ENCODE results near the gene KCNC4.

KCNC4 gene

DNA sequence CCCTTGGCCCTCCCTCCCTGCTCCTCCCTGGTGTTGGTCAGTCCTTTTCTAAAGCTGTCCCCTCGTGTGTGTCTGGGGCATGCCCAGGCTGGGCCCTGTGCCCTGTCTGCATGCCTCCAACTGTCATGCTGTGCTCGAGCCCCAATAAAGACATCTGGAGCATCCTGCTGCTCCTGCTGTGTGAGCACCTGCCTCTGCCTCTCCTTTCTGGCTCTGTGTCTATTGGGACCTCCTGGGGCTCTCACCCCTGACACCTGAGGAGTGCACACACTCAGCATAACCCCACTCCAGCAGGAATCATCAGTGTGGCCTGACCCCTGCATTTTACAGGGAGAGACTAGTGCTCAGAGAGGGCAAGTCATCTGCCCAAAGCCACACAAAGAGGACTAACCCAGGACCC is 23.7 kb downstream of the KCNC4 start:
- no peak for ATAC-seq (replicated peaks; ENCODE audit: extremely low read depth, poor library complexity, severe bottlenecking)
- Mint-ChIP-seq H3K27me3 (no peaks in the 10 kb centered on the region), H3K36me3 (ENCODE audit: insufficient read depth) (peaks cover 5% of the 10 kb centered on the region), H3K27ac (ENCODE audit: low read depth) (peak overlapping the region; percentile 30), H3K4me1 (no peaks in the 10 kb centered on the region), H3K4me3 (no peak overlapping the region), H3K9me3 (no peaks in the 10 kb centered on the region)
- DNase-seq (ENCODE audit: low spot score in 2 of 2) = no peak

DNA sequence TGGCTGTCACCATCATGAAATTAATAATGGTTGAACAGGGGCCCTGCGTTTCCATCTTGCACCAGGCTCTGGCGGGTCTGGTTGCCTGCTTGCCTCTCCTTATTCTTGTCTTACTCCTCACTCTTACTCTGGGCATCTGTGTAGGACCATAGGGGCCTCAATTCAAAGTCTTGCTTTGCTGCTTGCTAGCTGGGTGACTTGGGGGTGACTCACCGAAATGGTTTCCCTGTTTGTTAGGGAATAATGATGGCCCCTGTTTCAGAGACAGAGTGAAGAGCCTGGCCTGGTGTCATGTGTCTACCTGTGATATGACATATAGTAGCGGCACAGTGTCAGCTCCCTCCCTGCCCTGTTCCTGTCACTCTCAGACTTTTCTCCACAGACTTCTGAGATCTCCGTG is 24.6 kb downstream of the KCNC4 start:
- DNase-seq (ENCODE audit: low spot score in 2 of 2) (no peak), ATAC-seq (replicated peaks; ENCODE audit: extremely low read depth, poor library complexity, severe bottlenecking) (no peak)
- no peaks in the 10 kb centered on the region for H3K9me3 Mint-ChIP-seq
- H3K27me3 Mint-ChIP-seq = no peaks in the 10 kb centered on the region
- peaks cover 5% of the 10 kb centered on the region for H3K36me3 Mint-ChIP-seq (ENCODE audit: insufficient read depth)
- H3K4me1 Mint-ChIP-seq = no peaks in the 10 kb centered on the region
- H3K27ac Mint-ChIP-seq (ENCODE audit: low read depth) = no peak overlapping the region
- no peak overlapping the region for H3K4me3 Mint-ChIP-seq

DNA sequence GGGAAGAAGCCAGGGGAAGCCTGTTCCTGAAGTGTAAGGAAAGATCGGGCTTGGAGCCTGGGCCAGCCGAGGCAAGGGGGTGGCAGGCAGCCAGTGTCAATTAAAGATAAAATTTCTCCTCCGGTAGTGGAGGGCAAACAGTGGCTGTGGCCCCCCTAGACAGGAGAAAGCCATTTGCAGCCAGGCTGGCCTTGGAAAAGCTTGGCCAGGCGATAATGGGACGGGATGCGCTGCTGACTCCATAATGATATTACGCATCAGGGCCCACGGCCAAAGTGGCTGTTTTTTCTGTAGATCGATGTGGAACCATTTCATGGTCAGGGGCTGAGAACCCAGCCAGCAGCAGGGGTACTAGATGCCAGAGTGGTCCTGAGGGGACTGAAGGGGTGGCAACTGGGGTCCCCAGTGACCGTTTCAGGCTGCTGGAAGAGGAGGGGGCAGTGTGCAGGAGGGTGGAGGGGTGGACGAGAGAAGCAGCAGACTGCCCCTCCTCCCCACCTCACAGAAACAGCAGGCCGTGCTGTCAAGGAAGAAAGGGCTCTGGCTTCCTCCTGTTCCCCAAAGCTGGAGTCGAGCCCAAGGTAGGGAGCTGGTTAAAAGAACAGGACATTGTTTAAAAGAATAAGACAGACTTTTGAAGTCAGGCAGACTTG is 25.2 kb downstream of the KCNC4 start:
- no peak overlapping the region for H3K27ac Mint-ChIP-seq (ENCODE audit: low read depth)
- no peaks in the 10 kb centered on the region for H3K4me1 Mint-ChIP-seq
- no peaks in the 10 kb centered on the region for H3K9me3 Mint-ChIP-seq
- H3K27me3 Mint-ChIP-seq = no peaks in the 10 kb centered on the region
- ATAC-seq (replicated peaks; ENCODE audit: extremely low read depth, poor library complexity, severe bottlenecking) = no peak
- H3K4me3 Mint-ChIP-seq = no peak overlapping the region
- DNase-seq (ENCODE audit: low spot score in 2 of 2) = no peak
- peaks cover 3% of the 10 kb centered on the region for H3K36me3 Mint-ChIP-seq (ENCODE audit: insufficient read depth)

DNA sequence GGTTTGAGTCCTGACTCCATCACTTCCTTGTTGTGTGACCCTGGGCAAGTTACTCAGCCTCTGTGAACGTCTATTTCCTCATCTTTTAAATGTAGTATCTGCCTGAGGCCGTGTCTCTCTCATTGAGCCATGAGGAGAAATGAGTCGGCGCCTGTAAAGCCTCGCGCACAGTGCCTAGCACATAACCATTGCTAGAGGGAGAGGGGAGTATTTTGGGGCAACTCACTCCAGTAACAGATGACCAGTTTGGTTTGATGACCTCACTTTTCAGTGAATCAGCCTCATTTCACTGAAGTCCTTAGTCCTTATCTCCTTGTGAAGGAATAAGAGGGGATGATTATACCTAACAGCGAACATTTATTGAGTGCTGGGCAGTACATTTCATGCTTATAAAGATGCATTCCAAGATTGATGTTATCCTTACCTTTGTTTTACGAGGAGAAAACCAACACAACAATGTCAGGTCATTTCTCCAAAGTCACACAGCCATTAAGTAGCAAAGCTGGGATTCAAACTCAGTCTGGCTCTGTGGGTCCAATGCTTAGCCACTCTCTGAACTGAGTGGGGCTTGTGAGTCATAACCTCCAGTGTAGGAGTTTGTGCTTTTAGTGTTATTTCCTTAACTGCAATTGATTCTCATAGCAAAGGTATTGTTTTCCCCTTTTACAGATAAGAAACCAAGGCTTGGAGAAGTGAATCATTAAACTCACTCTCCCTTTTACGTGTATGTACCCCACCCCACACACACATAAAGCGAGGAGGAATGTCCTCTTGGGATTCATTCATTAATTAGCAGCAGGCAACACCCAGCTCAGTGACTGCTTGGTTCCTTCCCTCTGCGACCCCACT is 25.9 kb downstream of the KCNC4 start:
- peaks cover 3% of the 10 kb centered on the region for H3K36me3 Mint-ChIP-seq (ENCODE audit: insufficient read depth)
- no peak overlapping the region for H3K4me3 Mint-ChIP-seq
- no peaks in the 10 kb centered on the region for H3K9me3 Mint-ChIP-seq
- H3K4me1 Mint-ChIP-seq = no peaks in the 10 kb centered on the region
- DNase-seq (ENCODE audit: low spot score in 2 of 2) = no peak
- peak; percentile 24 for ATAC-seq (replicated peaks; ENCODE audit: extremely low read depth, poor library complexity, severe bottlenecking)
- H3K27ac Mint-ChIP-seq (ENCODE audit: low read depth) = no peak overlapping the region
- no peaks in the 10 kb centered on the region for H3K27me3 Mint-ChIP-seq

DNA sequence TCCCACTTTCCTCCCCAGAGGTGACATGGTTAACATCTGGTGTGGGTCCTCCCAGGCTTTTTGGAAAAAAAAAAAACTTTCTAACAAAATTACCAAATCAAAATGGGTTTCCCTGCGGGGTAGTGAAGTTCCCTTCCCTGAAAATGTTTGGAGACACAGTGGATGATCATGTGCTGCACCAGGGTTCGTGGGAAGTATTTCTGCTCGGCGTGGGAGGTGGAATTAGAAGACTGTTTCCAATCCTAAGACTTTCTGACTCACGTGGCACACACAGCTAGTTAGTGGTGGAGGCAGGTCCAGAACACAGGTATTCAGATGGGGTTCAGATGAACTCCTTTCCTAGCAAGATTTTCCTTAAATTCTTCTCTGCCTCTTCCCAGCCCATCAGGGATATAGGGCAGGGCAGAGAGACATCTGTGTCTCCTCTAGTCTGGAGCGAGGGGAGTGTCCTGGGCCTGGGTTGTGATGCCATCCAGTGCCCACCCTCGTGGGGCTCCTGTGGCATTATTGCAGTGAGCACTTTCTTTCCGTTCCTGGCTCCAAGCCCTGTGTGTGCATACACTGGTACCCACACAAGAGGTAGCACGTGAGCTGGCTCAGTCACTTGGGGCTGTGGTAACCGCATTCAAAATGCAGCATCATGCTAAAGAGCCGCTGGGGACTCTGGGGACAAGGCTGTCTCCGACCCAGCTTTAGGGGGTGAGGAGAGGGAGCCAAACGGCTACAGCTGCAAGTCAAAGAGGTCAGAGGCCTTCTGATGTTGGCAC is 27.5 kb downstream of the KCNC4 start:
- Mint-ChIP-seq H3K36me3 (ENCODE audit: insufficient read depth) (peaks cover 3% of the 10 kb centered on the region), H3K4me3 (no peak overlapping the region), H3K9me3 (no peaks in the 10 kb centered on the region), H3K27ac (ENCODE audit: low read depth) (no peak overlapping the region), H3K27me3 (no peaks in the 10 kb centered on the region), H3K4me1 (no peaks in the 10 kb centered on the region)
- ATAC-seq (replicated peaks; ENCODE audit: extremely low read depth, poor library complexity, severe bottlenecking) = no peak
- no peak for DNase-seq (ENCODE audit: low spot score in 2 of 2)

DNA sequence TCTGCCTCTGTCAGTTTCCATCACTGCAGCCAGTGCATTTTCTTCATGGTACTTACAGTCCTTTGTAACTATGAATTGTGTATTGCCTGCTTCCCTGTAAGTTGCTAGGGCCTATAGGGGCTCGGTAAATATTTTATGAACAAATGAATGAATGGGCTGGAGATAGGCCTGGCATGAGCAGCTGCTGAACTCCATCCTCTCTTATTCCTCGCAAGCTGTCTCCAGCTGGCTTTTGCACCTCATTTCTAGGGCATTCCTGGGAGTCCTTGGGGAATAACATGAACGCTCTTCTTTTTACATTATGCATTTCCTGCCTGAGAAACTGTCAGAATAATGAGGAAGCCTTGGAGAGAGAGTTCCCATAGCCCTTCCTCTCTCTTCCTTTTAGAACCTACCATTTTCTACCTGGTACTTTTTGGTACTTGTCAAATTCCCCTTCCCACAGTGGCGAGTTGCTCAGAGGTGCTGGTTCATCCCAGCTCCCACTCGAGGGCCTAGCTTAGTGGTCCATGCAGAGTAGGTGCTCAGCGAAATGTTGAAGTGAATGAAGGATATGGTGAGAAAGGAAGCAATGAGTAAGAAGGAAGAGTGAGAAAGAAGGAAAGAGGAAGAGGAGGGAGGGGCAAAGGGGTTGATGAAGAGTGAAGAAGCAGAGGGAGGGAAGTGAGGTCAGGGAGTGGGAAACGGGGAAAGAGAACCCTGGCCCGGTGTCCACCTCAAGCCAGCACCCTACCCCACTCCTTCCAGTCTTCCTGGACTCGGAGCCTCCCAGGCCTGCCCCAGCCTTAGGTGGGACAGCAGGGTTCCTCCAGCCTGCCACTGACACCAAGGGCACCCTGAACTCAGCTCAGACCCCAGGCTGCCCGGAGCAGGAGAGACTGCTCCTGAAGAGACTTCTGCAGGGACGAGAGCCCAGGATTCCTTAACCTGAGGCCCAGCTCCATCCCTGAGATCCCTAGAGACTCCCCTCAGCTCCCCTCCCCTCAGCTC is 29.6 kb downstream of the KCNC4 start:
- ATAC-seq (replicated peaks; ENCODE audit: extremely low read depth, poor library complexity, severe bottlenecking) (no peak), DNase-seq (ENCODE audit: low spot score in 2 of 2) (no peak)
- Mint-ChIP-seq H3K36me3 (ENCODE audit: insufficient read depth) (peaks cover 2% of the 10 kb centered on the region), H3K4me3 (no peak overlapping the region), H3K9me3 (no peaks in the 10 kb centered on the region), H3K4me1 (no peaks in the 10 kb centered on the region), H3K27ac (ENCODE audit: low read depth) (no peak overlapping the region), H3K27me3 (no peaks in the 10 kb centered on the region)

DNA sequence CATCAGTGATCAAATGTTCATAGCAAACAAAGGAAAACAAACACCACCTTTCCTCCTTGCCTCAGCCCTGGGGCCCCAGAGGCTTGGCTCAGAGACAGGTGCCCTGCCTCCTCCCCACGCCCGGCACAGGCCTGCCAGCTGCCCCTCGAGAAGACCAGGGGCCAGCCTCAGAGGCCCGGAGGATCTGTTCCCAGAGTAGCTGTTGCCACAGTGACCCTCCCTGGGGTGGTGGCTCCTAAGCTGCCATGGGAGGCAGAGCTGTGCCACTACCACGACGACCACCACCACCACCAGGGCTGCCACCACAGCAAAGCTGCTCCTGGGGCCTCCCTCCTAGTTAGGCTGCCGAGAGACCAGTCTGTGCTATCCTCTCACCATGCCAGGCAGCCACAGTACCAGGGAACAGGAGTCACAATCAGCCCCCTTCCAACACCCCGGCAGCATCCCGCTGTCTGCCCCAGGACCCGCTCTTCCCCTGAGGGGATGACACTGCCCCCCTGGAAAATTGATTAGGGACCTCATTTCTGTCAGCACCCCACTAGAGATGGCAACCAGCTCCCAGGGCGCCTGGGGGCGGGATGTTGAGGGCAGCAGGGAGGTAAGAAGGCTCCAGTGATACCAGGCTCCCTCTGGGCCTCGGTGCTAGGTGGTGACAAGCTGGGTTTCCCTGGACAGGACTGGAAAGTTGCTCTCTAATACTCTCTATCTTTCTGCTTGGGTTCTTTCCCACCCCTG is 30.5 kb downstream of the KCNC4 start:
- ATAC-seq (replicated peaks; ENCODE audit: extremely low read depth, poor library complexity, severe bottlenecking) (no peak), DNase-seq (ENCODE audit: low spot score in 2 of 2) (no peak)
- Mint-ChIP-seq H3K36me3 (ENCODE audit: insufficient read depth) (no peaks in the 10 kb centered on the region), H3K4me3 (no peak overlapping the region), H3K27me3 (no peaks in the 10 kb centered on the region), H3K4me1 (no peaks in the 10 kb centered on the region), H3K9me3 (no peaks in the 10 kb centered on the region), H3K27ac (ENCODE audit: low read depth) (no peak overlapping the region)

DNA sequence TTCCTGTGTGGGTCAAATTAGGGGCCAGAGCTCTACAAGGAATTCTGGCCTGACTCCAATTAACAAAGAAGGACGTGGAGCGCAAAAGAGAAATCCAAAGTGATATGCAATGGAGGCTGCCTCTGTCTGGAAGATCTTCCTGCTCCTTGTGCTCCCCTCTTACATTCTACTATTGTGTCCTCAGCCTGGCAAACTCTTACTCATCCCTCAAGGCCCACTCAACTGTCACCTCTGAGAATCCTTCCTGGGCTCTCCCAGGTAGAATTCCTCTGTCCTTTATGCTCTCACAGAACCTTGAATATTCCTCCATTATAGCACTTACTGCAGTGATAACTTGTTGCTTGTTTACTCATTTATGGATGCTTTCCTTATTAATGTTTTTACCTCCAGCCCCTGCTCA is 31.4 kb downstream of the KCNC4 start:
- no peaks in the 10 kb centered on the region for H3K36me3 Mint-ChIP-seq (ENCODE audit: insufficient read depth)
- H3K27ac Mint-ChIP-seq (ENCODE audit: low read depth) = no peak overlapping the region
- no peaks in the 10 kb centered on the region for H3K4me1 Mint-ChIP-seq
- no peak for ATAC-seq (replicated peaks; ENCODE audit: extremely low read depth, poor library complexity, severe bottlenecking)
- no peak for DNase-seq (ENCODE audit: low spot score in 2 of 2)
- H3K9me3 Mint-ChIP-seq = no peaks in the 10 kb centered on the region
- no peaks in the 10 kb centered on the region for H3K27me3 Mint-ChIP-seq
- H3K4me3 Mint-ChIP-seq = no peak overlapping the region

DNA sequence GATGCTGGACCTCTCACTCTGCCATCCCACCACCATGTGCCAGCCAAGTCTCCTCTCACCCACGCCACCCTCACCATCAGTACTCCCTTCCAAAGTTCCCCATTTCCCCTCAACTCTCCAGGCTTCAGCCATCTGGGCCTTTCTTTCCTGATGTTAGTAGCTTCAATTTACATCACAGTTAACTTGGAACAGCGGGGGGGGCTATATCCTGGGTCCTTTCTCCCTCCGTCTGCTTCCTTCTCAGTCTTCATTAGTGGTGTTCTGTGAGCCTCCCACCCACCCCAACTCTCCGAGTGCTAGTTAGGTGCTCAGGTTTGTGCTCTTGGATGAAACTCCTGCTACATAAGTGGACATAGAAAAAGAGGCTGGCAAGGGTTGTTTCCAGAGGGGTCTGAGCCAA is 31.9 kb downstream of the KCNC4 start:
- ATAC-seq (replicated peaks; ENCODE audit: extremely low read depth, poor library complexity, severe bottlenecking) = no peak
- no peak for DNase-seq (ENCODE audit: low spot score in 2 of 2)
- Mint-ChIP-seq H3K36me3 (ENCODE audit: insufficient read depth) (no peaks in the 10 kb centered on the region), H3K9me3 (no peaks in the 10 kb centered on the region), H3K27me3 (no peaks in the 10 kb centered on the region), H3K27ac (ENCODE audit: low read depth) (no peak overlapping the region), H3K4me3 (no peak overlapping the region), H3K4me1 (no peaks in the 10 kb centered on the region)

DNA sequence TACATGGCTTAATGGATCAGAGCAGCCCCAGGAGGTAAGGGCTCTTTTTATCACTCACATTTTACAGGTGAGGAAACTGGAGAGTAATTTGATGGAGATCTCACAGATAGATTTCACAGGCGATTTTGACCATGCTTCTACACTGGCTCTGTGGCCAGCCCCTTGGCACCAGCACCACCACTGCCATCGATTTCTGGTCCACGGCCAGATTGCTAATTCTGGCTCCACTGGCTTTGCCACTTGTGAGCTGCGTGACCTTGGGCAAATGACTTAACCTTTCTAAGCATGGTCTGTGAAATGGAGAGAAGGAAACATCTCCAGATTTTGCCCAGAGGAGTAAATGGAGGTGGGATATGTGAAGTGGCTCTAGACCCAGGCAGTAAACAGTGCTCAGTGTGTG is 32.6 kb downstream of the KCNC4 start:
- Mint-ChIP-seq H3K27ac (ENCODE audit: low read depth) (no peak overlapping the region), H3K4me1 (no peaks in the 10 kb centered on the region), H3K36me3 (ENCODE audit: insufficient read depth) (no peaks in the 10 kb centered on the region), H3K9me3 (no peaks in the 10 kb centered on the region), H3K4me3 (no peak overlapping the region), H3K27me3 (no peaks in the 10 kb centered on the region)
- no peak for ATAC-seq (replicated peaks; ENCODE audit: extremely low read depth, poor library complexity, severe bottlenecking)
- no peak for DNase-seq (ENCODE audit: low spot score in 2 of 2)

DNA sequence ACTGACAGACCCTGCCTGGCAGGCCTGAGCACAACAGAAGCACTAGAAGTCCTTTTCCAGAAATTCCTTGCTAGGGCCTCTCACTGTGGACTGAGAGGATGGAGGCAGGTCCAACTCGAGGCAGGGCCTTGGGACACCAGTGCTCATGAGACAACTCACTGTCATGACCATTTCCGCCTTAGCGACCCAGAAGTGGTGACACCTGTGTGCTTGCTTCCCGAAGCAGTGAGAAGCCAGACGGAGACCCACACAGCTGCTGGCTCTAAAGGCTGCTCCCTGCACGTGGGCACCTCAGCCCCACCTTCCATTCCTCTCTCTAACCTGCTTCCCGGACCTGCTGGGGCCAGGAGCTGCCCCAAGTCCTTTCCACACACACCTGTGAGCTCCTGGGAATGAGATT is 33.0 kb downstream of the KCNC4 start:
- ATAC-seq (replicated peaks; ENCODE audit: extremely low read depth, poor library complexity, severe bottlenecking) (no peak), DNase-seq (ENCODE audit: low spot score in 2 of 2) (no peak)
- Mint-ChIP-seq H3K4me1 (no peaks in the 10 kb centered on the region), H3K27me3 (no peaks in the 10 kb centered on the region), H3K27ac (ENCODE audit: low read depth) (no peak overlapping the region), H3K4me3 (no peak overlapping the region), H3K9me3 (no peaks in the 10 kb centered on the region), H3K36me3 (ENCODE audit: insufficient read depth) (no peaks in the 10 kb centered on the region)

Measured in central memory CD8-positive, alpha-beta T cell (primary cell).